HG02943 (cell line): Measurements from ENCODE around the gene SULT4A1.

Experiments used
- ATAC-seq: cut with Tn5 transposase; IDR thresholded peaks from one replicate; pipeline ENCODE4 v1.9.1; 2021; ENCODE audit warnings: mild to moderate bottlenecking, low read depth, moderate library complexity; ENCODE audit not compliant: unreplicated experiment

Gene SULT4A1

DNA sequence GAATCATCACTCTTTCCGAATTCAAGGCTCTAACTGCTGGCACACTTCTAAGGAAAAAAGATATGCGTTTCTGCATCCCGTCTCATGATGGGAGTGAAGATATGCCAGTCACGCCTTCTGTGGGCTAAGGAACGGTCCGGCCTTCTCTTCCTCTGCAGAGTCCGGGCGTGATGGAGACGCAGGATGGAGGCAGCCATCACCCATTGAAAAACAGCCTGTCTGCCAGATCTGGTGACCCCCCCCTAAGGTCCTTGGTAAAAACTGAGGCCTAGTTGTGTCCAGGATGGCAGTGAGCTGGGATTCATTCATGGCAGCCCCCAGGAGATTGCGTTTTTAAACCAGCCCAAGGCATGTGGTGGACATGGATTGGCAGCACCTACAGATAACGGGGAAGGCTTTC, 43.3 kb downstream of the SULT4A1 start:
- ATAC-seq: no peak

DNA sequence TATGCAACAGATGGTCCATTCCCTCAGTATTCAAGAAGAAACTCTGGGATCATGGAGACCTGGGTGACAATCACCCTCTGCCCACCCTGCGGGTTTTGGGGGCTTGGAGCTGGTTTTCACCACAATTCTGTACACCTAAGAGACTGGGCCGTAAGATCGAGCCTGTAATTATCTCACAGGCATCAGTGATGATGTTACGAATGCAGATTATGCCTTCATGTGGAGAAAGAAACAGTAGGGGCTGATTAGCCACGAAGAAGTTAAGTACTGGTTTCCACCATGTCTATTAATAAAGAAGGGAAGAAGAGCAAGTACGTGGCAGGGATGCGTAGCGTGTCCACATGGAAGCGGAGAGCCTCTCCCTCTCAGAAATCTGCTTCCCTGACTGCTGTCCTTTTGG, 44.9 kb downstream of the SULT4A1 start:
- no peak for ATAC-seq

DNA sequence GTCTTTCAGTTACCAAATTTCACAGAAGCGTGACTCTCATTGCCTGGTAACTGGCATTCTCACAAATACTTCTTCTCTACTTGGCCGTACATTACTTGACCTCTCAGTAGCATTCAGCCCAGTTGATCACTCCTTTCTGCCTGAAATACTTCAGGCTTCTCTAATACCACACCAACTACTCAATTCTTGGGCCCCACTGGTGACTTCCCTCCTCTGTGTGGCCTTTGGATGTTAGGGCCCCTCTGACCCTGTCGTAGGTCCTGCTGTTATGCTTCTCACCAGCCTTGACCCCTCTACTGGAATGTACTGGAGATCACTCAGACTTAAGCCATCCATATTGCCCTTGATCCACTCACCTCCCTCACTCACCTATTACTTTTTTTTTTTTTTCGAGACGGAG, 48.0 kb downstream of the SULT4A1 start:
- ATAC-seq: no peak

DNA sequence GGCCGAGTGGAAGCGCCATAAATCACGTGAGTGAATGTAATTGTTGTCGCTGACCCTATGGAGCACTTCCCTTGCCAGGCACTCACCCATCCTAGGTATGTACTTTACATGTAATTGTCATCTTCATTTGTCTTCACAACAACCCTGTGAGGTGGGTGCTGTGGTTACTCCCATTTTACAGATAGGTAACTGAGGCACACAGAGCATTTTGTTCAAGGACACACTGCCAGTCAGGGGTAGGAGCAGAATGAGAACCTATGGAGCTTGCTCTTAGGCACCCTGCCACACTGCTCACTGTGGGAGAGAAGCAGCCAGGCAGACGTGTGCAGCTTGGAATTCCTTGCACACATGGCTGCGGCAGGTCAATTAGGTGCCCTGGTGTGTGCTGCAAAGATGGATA, 49.4 kb downstream of the SULT4A1 start:
- ATAC-seq: no peak

DNA sequence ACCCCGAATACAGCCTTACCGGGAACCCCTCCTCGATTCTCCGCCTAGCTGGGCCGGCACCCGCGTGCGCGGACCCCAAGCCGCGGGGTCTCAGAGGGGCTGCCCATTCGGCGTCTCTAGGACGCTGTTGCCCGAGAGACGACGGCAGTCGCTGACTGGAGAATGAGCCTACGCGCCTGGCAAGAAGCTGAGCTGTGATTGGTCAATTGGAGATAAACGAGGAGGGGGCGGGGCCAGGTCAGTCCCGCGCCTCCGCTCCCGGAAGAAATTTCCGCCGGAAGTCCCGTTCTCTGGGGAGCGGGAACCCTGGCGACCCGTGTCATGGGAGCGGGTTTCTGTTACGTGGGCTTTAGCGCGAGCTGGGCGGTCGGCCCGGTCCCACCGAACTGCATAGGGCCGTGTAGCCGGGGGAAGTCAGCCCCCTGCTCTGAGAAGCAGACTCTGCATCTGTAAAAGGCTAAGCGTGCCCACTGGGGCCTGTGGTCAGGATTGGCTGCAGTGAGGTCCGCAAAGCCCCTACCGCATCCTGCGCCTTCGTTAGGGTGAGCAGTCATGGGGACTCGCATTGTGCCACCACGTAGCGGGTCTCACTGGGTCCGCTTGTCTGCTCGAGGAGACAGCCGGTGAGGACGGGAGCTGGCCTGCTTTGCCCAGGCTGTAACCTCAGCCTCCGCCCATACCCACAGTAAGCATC, 50.0 kb downstream of the SULT4A1 start, which contains the start of gene EFCAB6:
Gene EFCAB6, minus strand, starts transcription at position 157 of the 694 bp plus-strand sequence. CDS start 29,987 bp downstream, outside the sequence.
- ATAC-seq: peak; percentile 88

DNA sequence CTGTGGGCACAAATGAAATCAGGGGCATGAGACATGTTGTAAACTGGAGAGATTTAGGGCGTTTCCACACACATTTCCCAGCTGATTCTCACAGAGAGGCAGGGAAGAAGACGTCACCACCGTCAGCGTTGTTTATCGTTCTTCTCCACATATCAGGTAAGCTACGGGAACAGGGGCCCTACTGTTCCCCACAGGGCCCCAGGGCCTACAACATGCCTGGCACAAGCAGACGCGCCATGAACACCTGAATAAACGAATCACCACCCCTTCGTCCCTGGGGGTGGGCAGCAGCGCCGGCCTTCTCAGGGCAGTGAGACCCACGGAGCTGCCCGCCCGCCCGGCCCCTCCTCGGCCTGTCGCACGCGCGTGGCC, 50.5 kb downstream of the SULT4A1 start:
- no peak for ATAC-seq

DNA sequence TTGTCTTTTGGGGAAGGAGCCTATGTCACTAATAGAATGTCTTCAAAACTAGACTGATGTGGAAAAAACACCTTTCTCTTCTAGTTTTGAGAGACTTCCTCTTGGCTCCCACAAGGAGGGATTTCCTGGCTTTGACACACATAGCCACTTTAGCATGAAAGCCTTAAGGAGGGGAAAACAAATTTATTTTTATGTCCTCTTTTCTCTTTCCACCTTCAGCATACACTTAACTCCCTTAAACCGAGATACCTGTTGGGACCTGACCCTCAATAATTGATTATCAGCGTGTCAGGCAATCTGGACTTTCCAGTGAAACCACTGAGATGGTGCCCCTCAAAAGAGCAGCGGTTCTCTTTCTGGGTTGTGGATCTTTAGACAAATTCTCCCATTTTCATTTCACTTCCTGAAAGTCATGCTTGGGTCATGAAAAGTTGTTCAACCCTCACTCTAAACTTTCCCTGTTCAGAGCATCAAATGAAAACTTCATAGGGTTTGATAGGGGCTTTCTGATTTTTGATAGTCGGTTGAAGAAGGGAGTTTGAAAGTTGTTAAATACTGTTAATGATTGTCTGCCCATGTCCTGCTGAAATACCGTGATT, 59.3 kb downstream of the SULT4A1 start:
- no peak for ATAC-seq

DNA sequence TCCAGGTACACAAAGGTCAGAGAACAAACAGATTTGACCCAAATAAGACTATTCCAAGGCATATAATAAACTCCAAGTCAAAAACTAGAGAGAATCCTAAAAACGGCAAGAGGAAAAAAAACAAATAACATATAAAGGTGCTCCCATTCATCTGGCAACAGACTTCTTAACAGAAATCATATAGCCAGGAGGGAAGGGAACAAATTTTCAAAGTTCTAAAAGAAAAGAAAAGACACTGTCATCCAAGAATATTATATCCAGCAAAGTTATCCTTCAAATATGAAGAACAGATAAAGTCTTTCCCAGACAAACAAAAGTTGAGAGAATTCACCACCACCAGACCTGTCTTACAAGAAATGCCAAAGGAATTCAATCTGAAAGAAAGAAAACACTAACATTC, 61.3 kb downstream of the SULT4A1 start:
- ATAC-seq: no peak

DNA sequence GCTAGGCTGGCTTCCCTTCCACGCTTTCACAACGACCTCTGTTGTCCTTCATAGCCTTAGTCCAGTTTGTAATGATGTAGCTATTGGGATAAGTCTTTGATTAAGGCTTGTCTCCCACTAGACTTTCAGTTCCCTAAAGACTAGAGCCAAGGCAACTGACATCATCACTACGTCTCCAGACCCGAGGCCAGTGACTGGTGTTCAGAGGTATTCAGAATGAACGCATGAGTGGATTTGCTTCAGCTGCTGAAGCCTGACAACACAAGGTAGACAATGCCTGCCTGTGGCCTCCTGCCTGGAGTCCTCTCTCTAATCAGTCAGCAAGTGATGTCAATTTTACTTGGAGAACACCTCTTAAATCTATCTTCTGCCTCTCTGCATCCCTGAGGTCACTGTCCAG, 63.8 kb downstream of the SULT4A1 start:
- no peak for ATAC-seq

DNA sequence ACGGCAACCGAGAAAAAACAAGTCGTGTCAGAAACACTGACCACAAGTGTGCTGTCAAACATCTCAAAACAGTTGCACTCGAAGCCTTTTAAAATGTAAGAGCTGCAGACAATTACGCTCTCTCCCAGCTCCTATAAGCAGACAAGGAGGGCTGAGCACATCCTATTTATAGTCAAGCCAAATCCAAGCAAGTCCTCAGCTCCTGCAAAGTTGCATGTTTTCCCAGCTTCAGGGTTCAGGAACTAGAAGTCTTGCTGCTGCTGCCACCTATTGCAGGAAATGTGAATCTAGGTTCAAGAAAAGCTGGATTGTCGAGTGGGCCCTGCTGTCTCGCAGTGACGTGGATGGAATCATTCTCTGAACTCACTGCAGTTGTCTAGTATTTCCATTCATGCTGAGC, 65.7 kb downstream of the SULT4A1 start:
- no peak for ATAC-seq

DNA sequence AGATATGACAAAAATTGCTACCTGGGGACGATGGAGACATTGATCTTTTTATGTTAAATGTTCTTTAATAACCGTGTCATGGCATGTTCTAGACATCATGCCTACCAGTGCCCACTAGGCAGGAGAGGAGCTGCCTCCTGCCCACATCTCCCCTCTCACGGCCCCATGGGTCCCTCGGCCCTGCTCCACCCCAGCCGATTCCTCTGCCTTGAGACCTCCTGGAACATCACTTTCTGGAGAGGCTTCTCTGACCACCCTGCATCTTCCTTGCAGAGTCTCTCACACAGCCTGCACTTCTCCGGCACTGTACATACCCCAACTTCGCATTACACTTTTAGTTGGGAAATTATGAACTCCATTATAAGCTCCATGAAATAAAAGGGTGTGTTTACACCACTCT, 67.0 kb downstream of the SULT4A1 start:
- no peak for ATAC-seq

DNA sequence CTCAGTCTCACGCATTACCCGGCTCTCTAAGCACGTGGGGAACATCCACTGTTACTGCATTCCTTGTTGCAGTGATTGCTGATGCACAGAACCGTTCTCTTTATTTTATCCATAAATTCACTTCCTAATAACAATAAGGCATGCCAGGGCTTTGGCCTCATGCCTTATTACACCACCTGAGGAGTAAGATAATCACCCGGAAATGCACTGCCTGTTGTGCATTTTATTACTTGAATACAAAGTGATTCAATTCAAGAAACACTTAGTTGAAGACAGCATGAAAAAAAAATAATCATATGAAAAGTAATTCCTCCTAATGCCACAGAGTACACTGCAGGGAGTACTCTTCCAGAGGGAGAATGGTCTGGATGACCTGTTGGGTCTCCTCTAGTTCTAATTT, 69.4 kb downstream of the SULT4A1 start:
- no peak for ATAC-seq

DNA sequence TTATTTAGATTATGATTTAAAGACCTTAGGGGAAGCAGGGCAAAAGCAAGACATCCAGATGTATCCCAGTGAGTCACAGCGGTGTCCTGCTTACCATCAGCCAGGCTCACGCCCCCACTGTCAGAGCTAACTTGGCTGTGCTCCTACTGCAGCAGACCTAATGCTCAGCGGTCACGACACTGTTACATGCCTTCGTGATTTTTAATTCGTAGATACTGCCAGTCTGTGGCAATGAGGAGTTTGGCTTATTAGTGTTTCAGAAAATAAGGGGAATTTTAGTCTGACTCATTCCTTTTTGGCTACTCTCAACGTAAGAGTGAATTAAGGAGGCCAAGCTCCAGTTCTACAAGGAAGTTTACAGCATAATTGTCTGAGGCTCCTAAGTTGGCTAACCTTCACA, 72.9 kb downstream of the SULT4A1 start:
- no peak for ATAC-seq

DNA sequence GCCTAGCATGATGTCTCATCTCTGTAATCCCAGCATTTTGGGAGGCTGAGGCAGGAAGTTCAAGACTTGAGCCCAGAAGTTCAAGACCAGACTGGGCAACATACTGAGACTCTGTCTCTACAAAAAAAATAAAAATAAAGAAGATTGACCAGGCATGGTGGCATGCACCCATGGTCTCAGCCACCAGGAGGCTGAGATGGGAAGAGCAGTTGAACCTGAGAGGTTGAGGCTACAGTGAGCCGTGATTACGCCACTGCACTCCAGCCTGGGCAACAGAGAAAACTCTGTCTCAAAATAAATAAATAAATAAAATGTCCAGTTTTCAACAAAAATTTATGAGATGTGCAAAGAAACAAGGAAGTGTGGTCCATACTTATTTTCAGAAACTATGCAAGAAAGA, 78.5 kb downstream of the SULT4A1 start:
- no peak for ATAC-seq

DNA sequence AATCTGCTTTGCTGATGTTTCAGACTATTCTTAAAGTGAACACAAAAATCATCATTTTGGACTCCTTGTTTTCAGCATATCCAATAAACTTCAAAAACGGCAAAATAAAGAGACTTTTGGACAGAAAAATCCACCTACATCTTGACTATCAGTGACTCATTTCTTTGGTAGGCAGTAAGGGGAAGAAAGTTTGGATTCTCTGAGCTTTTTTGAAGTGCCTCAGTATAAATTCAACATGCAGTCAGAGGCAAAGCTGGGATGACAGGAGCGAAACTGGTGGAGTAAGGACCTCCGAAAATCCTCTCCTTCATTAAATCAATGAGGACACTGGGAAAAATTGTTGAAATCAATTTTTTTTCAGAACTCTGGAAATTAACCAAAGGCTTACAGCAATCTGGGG, 79.9 kb downstream of the SULT4A1 start:
- ATAC-seq: no peak

DNA sequence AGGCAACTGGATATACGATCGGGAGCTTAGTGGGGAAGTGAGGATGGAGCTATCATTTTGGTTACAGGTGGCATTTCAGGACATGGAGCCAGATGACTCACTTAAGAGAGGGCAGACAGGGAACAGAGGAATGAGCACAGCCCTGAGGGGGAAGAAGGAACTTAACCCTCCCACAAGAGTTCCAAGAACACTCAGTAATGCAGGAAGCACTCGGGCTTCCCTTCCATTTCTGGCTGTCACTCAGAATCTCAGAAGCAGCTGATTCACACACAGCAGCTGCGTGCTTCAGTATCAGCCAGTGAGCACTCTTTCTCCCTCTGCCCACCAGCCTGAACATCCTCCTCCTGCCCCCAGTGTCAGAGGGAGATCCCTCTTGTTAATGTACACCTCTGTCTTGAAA, 85.0 kb downstream of the SULT4A1 start:
- ATAC-seq: no peak

DNA sequence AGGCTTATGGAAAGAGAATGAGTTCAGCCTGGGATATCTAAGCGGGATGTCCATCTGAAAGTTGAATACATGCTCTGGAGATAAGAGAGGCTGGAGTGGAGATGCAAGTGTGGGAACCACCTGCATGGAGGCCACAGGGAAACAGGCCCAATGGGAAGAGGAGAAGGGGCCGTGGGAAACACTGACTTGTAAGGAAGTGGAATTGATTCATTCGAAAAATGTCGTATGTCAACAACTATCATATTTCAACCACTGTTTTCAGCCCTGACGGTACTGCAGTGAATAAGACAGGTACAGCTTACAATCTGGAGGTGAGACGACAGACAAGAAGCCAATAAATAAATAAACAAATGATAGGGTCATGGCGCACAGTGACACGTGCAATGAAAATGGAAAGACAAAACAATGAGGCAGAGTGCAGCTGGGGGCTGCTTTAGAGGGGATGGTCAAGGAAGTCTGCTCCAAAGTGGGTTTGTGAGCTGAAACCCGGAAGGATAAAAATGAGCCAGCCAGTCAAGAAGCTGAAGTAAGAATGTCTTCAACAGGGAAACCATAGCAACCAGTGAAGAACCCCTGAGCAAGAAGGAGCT, 86.1 kb downstream of the SULT4A1 start:
- no peak for ATAC-seq
